Activated naive CD4-positive, alpha-beta T cell treated with anti-CD3 and anti-CD28 coated beads, Interleukin-2, amount 50 U/mL, for 24 hours (primary cell): ENCODE data around the gene VDAC2.
A peak's percentile ranks its signal among the peaks of the same experiment; 100 is the strongest.
"Not testable (repeated sequence)": the region's sequence is repeated elsewhere in the genome, so short reads cannot be mapped to it uniquely, and the experiment has no call there.

ENCODE experiments used
- H3K27ac Mint-ChIP-seq: one replicate; pipeline ENCODE4 v1.8.0; 2021; ENCODE audit warnings: mild to moderate bottlenecking, mixed read lengths
- H3K27me3 Mint-ChIP-seq: one replicate; pipeline ENCODE4 v1.8.0; 2021; ENCODE audit warnings: mixed read lengths
- H3K36me3 Mint-ChIP-seq: one replicate; pipeline ENCODE4 v1.8.0; 2021; ENCODE audit warnings: mixed read lengths
- H3K4me1 Mint-ChIP-seq: one replicate; pipeline ENCODE4 v1.8.0; 2021; ENCODE audit warnings: mixed read lengths
- H3K4me3 Mint-ChIP-seq: one replicate; pipeline ENCODE4 v1.8.0; 2021; ENCODE audit warnings: mild to moderate bottlenecking, mixed read lengths
- H3K9me3 Mint-ChIP-seq: one replicate; pipeline ENCODE4 v1.8.0; 2021; ENCODE audit warnings: mixed read lengths

Gene VDAC2

GRCh38 chr10:75210282-75211006 is at the start of gene VDAC2:
Gene VDAC2, plus strand, starts transcription at chr10:75210796. Its CDS starts 363 bp downstream, at chr10:75211159.
- peak within 1 kb of the TSS; percentile 96 for H3K4me3 Mint-ChIP-seq
- peaks cover 13% of the 10 kb centered on the region for H3K36me3 Mint-ChIP-seq
- H3K27ac Mint-ChIP-seq, result peak within 1 kb of the TSS; percentile 100
- peaks cover 27% of the 10 kb centered on the region for H3K4me1 Mint-ChIP-seq
- H3K27me3 Mint-ChIP-seq, result no peaks in the 10 kb centered on the region
- no peaks in the 10 kb centered on the region for H3K9me3 Mint-ChIP-seq

GRCh38 chr10:75165684-75166622 is 44.6 kb upstream of the VDAC2 start:
- H3K27me3 Mint-ChIP-seq, result no peaks in the 10 kb centered on the region
- peaks cover 58% of the 10 kb centered on the region for H3K4me1 Mint-ChIP-seq
- H3K27ac Mint-ChIP-seq, result peak overlapping the region; percentile 93
- H3K36me3 Mint-ChIP-seq, result peaks cover 8% of the 10 kb centered on the region
- H3K9me3 Mint-ChIP-seq, result no peaks in the 10 kb centered on the region
- peak overlapping the region; percentile 74 for H3K4me3 Mint-ChIP-seq

- H3K27me3 Mint-ChIP-seq, result no peaks in the 10 kb centered on the region
- H3K36me3 Mint-ChIP-seq, result peaks cover 6% of the 10 kb centered on the region
- peak overlapping the region; percentile 74 for H3K4me3 Mint-ChIP-seq
- H3K4me1 Mint-ChIP-seq, result peaks cover 54% of the 10 kb centered on the region
- no peaks in the 10 kb centered on the region for H3K9me3 Mint-ChIP-seq
- peak overlapping the region; percentile 93 for H3K27ac Mint-ChIP-seq
Observed at GRCh38 chr10:75166623-75166972, 44.0 kb upstream of the VDAC2 start.

- Mint-ChIP-seq H3K9me3 (no peaks in the 10 kb centered on the region), H3K27me3 (no peaks in the 10 kb centered on the region), H3K36me3 (peaks cover 6% of the 10 kb centered on the region), H3K4me1 (peaks cover 52% of the 10 kb centered on the region), H3K4me3 (peak overlapping the region; percentile 19), H3K27ac (peak overlapping the region; percentile 48)
Observed at GRCh38 chr10:75168275-75168674, 42.3 kb upstream of the VDAC2 start.

GRCh38 chr10:75170215-75170614 is 40.4 kb upstream of the VDAC2 start:
- H3K27me3 Mint-ChIP-seq, result no peaks in the 10 kb centered on the region
- H3K4me3 Mint-ChIP-seq, result no peak overlapping the region
- peaks cover 48% of the 10 kb centered on the region for H3K4me1 Mint-ChIP-seq
- peaks cover 7% of the 10 kb centered on the region for H3K36me3 Mint-ChIP-seq
- H3K9me3 Mint-ChIP-seq, result no peaks in the 10 kb centered on the region
- peak overlapping the region; percentile 35 for H3K27ac Mint-ChIP-seq

- H3K9me3 Mint-ChIP-seq, result no peaks in the 10 kb centered on the region
- peaks cover 18% of the 10 kb centered on the region for H3K4me1 Mint-ChIP-seq
- no peak overlapping the region for H3K4me3 Mint-ChIP-seq
- no peaks in the 10 kb centered on the region for H3K27me3 Mint-ChIP-seq
- H3K27ac Mint-ChIP-seq, result no peak overlapping the region
- H3K36me3 Mint-ChIP-seq, result peaks cover 11% of the 10 kb centered on the region
Observed at GRCh38 chr10:75175046-75175445, 35.5 kb upstream of the VDAC2 start.

GRCh38 chr10:75176046-75176445 is 34.5 kb upstream of the VDAC2 start:
- Mint-ChIP-seq H3K4me3 (no peak overlapping the region), H3K9me3 (no peaks in the 10 kb centered on the region), H3K27me3 (no peaks in the 10 kb centered on the region), H3K4me1 (peaks cover 18% of the 10 kb centered on the region), H3K27ac (no peak overlapping the region), H3K36me3 (peaks cover 11% of the 10 kb centered on the region)

GRCh38 chr10:75176736-75177135 is 33.9 kb upstream of the VDAC2 start:
- peaks cover 24% of the 10 kb centered on the region for H3K4me1 Mint-ChIP-seq
- H3K9me3 Mint-ChIP-seq, result no peaks in the 10 kb centered on the region
- peaks cover 11% of the 10 kb centered on the region for H3K36me3 Mint-ChIP-seq
- H3K27me3 Mint-ChIP-seq, result no peaks in the 10 kb centered on the region
- no peak overlapping the region for H3K27ac Mint-ChIP-seq
- no peak overlapping the region for H3K4me3 Mint-ChIP-seq

- no peaks in the 10 kb centered on the region for H3K9me3 Mint-ChIP-seq
- no peaks in the 10 kb centered on the region for H3K27me3 Mint-ChIP-seq
- H3K4me3 Mint-ChIP-seq, result no peak overlapping the region
- peaks cover 11% of the 10 kb centered on the region for H3K36me3 Mint-ChIP-seq
- H3K27ac Mint-ChIP-seq, result peak overlapping the region; percentile 30
- peaks cover 21% of the 10 kb centered on the region for H3K4me1 Mint-ChIP-seq
Observed at GRCh38 chr10:75179657-75180177, 30.9 kb upstream of the VDAC2 start.

- Mint-ChIP-seq H3K27me3 (no peaks in the 10 kb centered on the region), H3K27ac (no peak overlapping the region), H3K36me3 (peaks cover 7% of the 10 kb centered on the region), H3K4me1 (peaks cover 17% of the 10 kb centered on the region), H3K4me3 (no peak overlapping the region), H3K9me3 (no peaks in the 10 kb centered on the region)
Observed at GRCh38 chr10:75180592-75180991, 30.0 kb upstream of the VDAC2 start.

- H3K27ac Mint-ChIP-seq, result peak overlapping the region; percentile 27
- peaks cover 7% of the 10 kb centered on the region for H3K36me3 Mint-ChIP-seq
- H3K4me3 Mint-ChIP-seq, result no peak overlapping the region
- H3K4me1 Mint-ChIP-seq, result peaks cover 17% of the 10 kb centered on the region
- no peaks in the 10 kb centered on the region for H3K27me3 Mint-ChIP-seq
- no peaks in the 10 kb centered on the region for H3K9me3 Mint-ChIP-seq
Observed at GRCh38 chr10:75181073-75181472, 29.5 kb upstream of the VDAC2 start.

- Mint-ChIP-seq H3K27me3 (no peaks in the 10 kb centered on the region), H3K4me1 (peaks cover 10% of the 10 kb centered on the region), H3K9me3 (no peaks in the 10 kb centered on the region), H3K4me3 (no peak overlapping the region), H3K27ac (no peak overlapping the region), H3K36me3 (no peaks in the 10 kb centered on the region)
Observed at GRCh38 chr10:75186310-75186709, 24.3 kb upstream of the VDAC2 start.

- no peaks in the 10 kb centered on the region for H3K9me3 Mint-ChIP-seq
- no peaks in the 10 kb centered on the region for H3K36me3 Mint-ChIP-seq
- peaks cover 6% of the 10 kb centered on the region for H3K4me1 Mint-ChIP-seq
- no peak overlapping the region for H3K4me3 Mint-ChIP-seq
- H3K27me3 Mint-ChIP-seq, result no peaks in the 10 kb centered on the region
- peak overlapping the region; percentile 8 for H3K27ac Mint-ChIP-seq
Observed at GRCh38 chr10:75187961-75188426, 22.6 kb upstream of the VDAC2 start.

- H3K27me3 Mint-ChIP-seq, H3K27ac Mint-ChIP-seq, H3K4me3 Mint-ChIP-seq, H3K36me3 Mint-ChIP-seq, H3K9me3 Mint-ChIP-seq, H3K4me1 Mint-ChIP-seq: not testable (repeated sequence)
Observed at GRCh38 chr10:75188522-75188921, 22.1 kb upstream of the VDAC2 start.

GRCh38 chr10:75189266-75190096 is 21.1 kb upstream of the VDAC2 start:
- Mint-ChIP-seq H3K4me1 (peaks cover 6% of the 10 kb centered on the region), H3K36me3 (no peaks in the 10 kb centered on the region), H3K9me3 (no peaks in the 10 kb centered on the region), H3K4me3 (no peak overlapping the region), H3K27ac (no peak overlapping the region), H3K27me3 (no peaks in the 10 kb centered on the region)
